Urinary bladder (tissue), 4 donors: ENCODE results near the gene KCTD4. TPM values are rescaled to one million over a fixed set of nuclear protein-coding genes. Genes with fewer than 3 reads are reported as not detected.
"Not testable (repeated sequence)": the region's sequence is repeated elsewhere in the genome, so short reads cannot be mapped to it uniquely, and the experiment has no call there.

ENCODE experiments used
- DNase-seq: peaks from one replicate; pipeline ENCODE4 v3.0.0-alpha.2; 2015; ENCODE audit errors: extremely low spot score
- H3K27ac ChIP-seq: one replicate; pipeline ENCODE4 v1.5.1; 2013; ENCODE audit warnings: low read depth, mild to moderate bottlenecking, moderate library complexity
- H3K36me3 ChIP-seq: one replicate; pipeline ENCODE4 v1.6.1; 2013; ENCODE audit warnings: mild to moderate bottlenecking, moderate library complexity; ENCODE audit not compliant: insufficient read depth
- H3K4me1 ChIP-seq: one replicate; pipeline ENCODE4 v1.6.1; 2013; ENCODE audit warnings: mild to moderate bottlenecking, moderate library complexity; ENCODE audit not compliant: insufficient read depth
- H3K4me3 ChIP-seq: one replicate; pipeline ENCODE4 v1.5.1; 2013; ENCODE audit warnings: low read depth, low read length
- WGBS: extraction: QIAGEN DNeasy Blood & Tissue Kit; methylation state at CpG from one replicate; pipeline ENCODE4 v1.1.7; 2013; 5-methylcytosine and 5-hydroxymethylcytosine counted together
- polyA plus RNA-seq: library from polyadenylated mRNA; stranded (reverse); fragments of 200-250 nt; gene quantifications from one replicate; pipeline ENCODE4 v1.2.3, GENCODE V29; 2013
- total RNA-seq: library from RNA; depleted of rRNA; stranded (reverse); fragments of >200 nt; gene quantifications from one replicate; pipeline ENCODE4 v1.2.3, GENCODE V29; 2014
- donor health status: healthy with polysubstance abuse.
- donor health status: healthy.

KCTD4 gene
- total RNA-seq (0.26 TPM), polyA plus RNA-seq (0.04 TPM)

GRCh38 chr13:45200701-45201232 is at the start of gene KCTD4:
KCTD4 (minus strand) TSS chr13:45201045; CDS start chr13:45194567, 6,478 bp downstream.
- H3K4me3 ChIP-seq, result no peak within 1 kb of the TSS
- H3K4me1 ChIP-seq, result no peaks in the 10 kb centered on the region
- WGBS, result 87% methylated on average over 2 of the region's 2 CpGs

DNA sequence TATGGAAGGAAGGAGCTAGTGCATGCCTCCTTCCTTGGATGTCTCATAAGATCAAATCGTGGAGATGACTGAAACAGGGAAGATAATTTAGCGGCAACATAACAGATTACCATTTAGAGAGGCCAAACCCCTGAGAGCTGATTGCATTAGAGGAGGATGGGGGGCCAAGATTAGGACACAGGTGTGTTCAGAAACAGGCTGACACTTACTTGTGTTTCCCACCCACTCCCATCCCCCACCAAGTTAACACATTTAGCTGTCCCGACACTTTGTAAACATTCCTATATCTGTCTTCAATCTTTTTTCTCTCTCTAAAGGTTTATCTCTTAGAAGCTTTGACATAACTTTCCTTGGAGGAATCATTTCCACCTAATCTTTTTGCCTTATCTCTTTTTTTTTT is 48.8 kb upstream of the KCTD4 start:
- no peak overlapping the region for H3K4me3 ChIP-seq
- H3K36me3 ChIP-seq, result no peaks in the 10 kb centered on the region
- 60% methylated on average over 3 of the region's 3 CpGs for WGBS
- no peak overlapping the region for H3K27ac ChIP-seq
- no peaks in the 10 kb centered on the region for H3K4me1 ChIP-seq
- DNase-seq, result no peak

More at GRCh38 chr13:45200701-45201232, at the start of gene KCTD4:
- no peak for DNase-seq
- Histone ChIP-seq H3K27ac (no peak within 1 kb of the TSS), H3K36me3 (no peaks in the 10 kb centered on the region)

DNA sequence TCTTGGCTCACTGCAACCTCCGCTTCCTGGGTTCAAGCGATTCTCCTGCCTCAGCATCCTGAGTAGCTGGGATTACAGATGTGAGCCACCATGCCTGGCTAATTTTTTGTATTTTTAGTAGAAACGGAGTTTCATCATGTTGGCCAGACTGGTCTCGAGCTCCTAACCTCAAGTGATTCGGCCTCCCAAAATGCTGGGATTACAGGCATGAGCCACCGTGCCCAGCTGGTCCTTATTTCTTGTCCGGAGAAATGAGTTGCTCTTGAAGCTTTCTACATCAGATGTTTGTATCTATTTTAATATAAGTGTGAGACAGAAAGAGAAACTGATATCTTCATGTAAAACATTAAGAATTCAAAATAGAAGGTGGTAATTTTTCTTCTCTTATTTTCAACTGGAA is 43.9 kb upstream of the KCTD4 start:
- H3K4me3 ChIP-seq, H3K36me3 ChIP-seq, DNase-seq, H3K27ac ChIP-seq, H3K4me1 ChIP-seq: not testable (repeated sequence)
- WGBS, result 98% methylated on average over 7 of the region's 7 CpGs

DNA sequence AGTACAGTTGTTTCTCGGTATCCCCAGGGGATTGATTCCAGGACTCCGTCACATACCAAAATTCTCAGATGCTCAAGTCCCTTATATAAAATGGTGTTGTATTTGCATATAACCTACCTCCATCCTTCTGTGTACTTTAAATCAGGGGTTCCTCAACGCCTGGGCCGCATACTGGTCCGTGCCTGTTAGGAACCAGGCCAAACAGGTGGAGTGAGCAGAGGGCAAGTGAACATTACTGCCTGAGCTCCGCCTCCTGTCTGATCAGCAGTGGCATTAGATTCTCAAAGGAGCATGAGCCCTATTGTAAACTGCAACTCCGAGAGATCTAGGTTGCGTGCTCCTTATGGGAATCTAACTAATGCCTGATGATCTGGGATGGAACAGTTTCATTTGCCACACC is 42.2 kb upstream of the KCTD4 start:
- Histone ChIP-seq H3K4me1 (no peaks in the 10 kb centered on the region), H3K4me3 (no peak overlapping the region), H3K27ac (no peak overlapping the region), H3K36me3 (no peaks in the 10 kb centered on the region)
- no peak for DNase-seq
- WGBS, result 78% methylated on average over 8 of the region's 8 CpGs

DNA sequence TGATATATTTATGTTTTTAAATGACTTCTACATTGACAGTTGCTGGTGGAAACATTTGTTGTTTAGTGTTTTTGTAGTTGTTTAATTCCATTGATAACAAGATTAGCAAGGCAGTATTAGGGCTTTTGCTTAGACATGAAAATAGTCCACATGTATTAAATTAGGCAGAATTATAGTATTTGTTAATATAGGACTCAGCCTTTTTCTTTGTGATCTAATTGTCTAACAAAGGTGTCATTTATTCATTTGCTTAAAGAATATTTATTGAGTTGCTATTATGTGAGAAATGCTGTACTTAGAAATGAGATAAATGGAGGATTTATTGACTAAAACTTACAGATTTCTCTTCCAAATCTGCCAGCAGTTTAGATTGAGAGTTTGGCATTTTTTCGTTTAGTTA is 41.7 kb upstream of the KCTD4 start:
- 78% methylated on average over 1 of the region's 1 CpG for WGBS
- no peaks in the 10 kb centered on the region for H3K36me3 ChIP-seq
- H3K4me1 ChIP-seq, result no peaks in the 10 kb centered on the region
- no peak overlapping the region for H3K27ac ChIP-seq
- H3K4me3 ChIP-seq, result no peak overlapping the region
- no peak for DNase-seq

- no peaks in the 10 kb centered on the region for H3K36me3 ChIP-seq
- 8% methylated on average over 3 of the region's 3 CpGs for WGBS
- no peak for DNase-seq
- H3K4me3 ChIP-seq, result no peak overlapping the region
- no peaks in the 10 kb centered on the region for H3K4me1 ChIP-seq
- no peak overlapping the region for H3K27ac ChIP-seq
Observed at GRCh38 chr13:45242070-45242469, 41.2 kb upstream of the KCTD4 start.

DNA sequence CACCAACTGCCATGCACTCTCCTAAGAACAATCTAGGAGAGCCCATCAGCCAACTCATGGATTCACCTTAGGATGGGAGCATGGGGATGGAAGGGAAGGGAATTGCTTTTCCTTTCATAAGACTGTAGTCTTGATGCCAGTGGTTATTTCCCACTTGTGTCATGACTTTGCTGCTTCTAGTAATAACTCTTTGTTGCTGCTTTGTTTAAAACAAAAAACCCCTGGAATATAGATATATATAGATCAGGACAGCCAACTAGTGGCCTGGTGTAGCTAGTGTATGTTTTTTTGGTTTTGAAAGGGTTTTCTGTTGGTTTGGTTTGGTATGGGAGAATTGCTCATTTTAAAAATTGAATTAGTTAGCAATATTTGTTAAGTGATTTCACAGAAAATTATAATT is 39.3 kb upstream of the KCTD4 start:
- H3K27ac ChIP-seq, result no peak overlapping the region
- no peaks in the 10 kb centered on the region for H3K4me1 ChIP-seq
- DNase-seq, result no peak
- no peak overlapping the region for H3K4me3 ChIP-seq
- no peaks in the 10 kb centered on the region for H3K36me3 ChIP-seq

DNA sequence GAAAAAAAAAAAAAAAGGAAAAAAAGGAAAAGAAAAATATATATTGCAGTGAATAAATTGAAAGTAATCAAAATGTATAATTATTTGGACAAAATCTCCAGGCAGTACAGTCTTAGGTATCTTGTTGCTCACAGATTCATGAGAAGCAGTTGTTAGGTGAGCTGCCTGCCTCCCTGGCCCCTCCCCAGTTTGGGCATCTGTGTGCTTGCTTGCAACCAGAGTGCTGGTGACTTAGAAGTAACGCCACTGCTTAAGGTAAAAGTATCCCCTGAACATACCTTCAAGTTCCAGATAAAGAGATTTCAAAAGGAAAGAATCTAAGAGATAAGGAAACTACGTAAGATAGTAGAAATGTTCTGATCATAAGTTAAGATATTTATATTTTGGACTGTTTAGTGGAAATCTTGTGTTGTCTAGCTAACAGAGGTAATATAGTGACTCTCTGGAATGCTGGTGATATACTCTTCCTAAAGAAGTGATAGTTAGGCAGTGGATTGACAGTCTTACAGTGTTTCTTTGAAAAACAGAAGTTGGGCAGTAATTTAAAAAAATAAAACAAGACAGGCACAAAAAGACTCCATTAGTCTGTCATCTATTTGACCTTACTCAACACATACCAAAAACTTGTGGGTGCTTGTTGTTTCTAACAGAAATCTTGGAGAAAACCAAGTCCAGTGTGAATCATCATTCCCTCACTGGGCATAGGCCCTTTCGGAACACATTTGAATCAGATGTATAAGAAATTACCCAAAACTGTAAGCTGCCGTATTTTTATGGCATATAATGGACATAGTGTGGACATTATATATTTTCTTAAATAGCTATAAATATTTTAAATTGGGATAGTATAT is 38.3 kb upstream of the KCTD4 start:
- DNase-seq, result no peak
- no peaks in the 10 kb centered on the region for H3K36me3 ChIP-seq
- no peak overlapping the region for H3K4me3 ChIP-seq
- H3K4me1 ChIP-seq, result no peaks in the 10 kb centered on the region
- H3K27ac ChIP-seq, result no peak overlapping the region
- WGBS, result 91% methylated on average over 4 of the region's 4 CpGs

- Histone ChIP-seq H3K27ac (no peak overlapping the region), H3K4me1 (no peaks in the 10 kb centered on the region), H3K4me3 (no peak overlapping the region), H3K36me3 (no peaks in the 10 kb centered on the region)
- WGBS, result 94% methylated on average over 2 of the region's 2 CpGs
- DNase-seq, result no peak
Observed at GRCh38 chr13:45232591-45232990, 31.7 kb upstream of the KCTD4 start.

GRCh38 chr13:45231722-45232121 is 30.9 kb upstream of the KCTD4 start:
- DNase-seq, result no peak
- Histone ChIP-seq H3K4me3 (no peak overlapping the region), H3K4me1 (no peaks in the 10 kb centered on the region), H3K36me3 (no peaks in the 10 kb centered on the region), H3K27ac (no peak overlapping the region)
- WGBS, result 21% methylated on average over 1 of the region's 1 CpG

DNA sequence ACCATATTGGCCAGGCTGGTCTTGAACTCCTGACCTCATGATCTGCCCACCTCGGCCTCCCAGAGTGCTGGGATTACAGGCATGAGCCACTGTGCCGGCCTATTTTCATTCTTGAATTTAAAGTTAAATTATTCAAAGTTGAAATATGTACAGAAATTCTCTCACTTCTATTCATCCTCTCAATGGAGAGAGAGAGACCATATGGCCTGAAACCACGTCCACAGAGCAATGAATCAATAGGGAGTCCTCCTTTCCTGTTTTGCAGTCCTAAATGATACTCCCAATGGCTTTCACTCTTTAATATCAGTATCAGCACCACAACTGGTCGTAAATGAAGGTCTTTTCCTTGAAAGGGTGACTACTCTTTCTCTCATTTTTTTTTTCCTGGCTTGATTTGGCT is 30.5 kb upstream of the KCTD4 start:
- Histone ChIP-seq H3K4me1 (no peaks in the 10 kb centered on the region), H3K4me3 (no peak overlapping the region), H3K27ac (no peak overlapping the region), H3K36me3 (no peaks in the 10 kb centered on the region)
- WGBS, result 81% methylated on average over 4 of the region's 4 CpGs
- no peak for DNase-seq

GRCh38 chr13:45229172-45229571 is 28.3 kb upstream of the KCTD4 start:
- Histone ChIP-seq H3K27ac (no peak overlapping the region), H3K4me3 (no peak overlapping the region), H3K4me1 (no peaks in the 10 kb centered on the region), H3K36me3 (no peaks in the 10 kb centered on the region)
- no peak for DNase-seq
- WGBS, result 94% methylated on average over 4 of the region's 4 CpGs

- Histone ChIP-seq H3K4me3 (no peak overlapping the region), H3K4me1 (no peaks in the 10 kb centered on the region), H3K36me3 (no peaks in the 10 kb centered on the region), H3K27ac (no peak overlapping the region)
- 93% methylated on average over 5 of the region's 5 CpGs for WGBS
- no peak for DNase-seq
Observed at GRCh38 chr13:45228002-45228401, 27.2 kb upstream of the KCTD4 start.

DNA sequence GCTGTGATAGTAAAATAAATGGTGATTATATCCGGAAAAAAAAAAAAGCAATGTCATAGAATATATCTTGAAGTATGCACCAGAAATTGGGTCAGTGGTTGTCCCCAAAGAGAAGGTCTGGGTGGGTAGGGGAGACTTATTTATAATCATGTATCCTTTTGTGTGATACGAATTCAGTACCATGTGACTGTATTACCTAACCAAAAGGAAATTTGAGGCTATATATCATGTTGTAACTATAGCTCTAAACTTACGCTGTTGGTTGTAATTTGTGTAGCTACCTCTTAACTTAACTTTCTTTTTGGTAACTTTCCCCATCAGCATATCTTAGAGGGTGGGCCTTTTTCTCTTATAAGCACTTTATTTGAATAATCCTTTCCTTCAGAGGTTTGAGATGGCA is 25.2 kb upstream of the KCTD4 start:
- WGBS, result 92% methylated on average over 3 of the region's 3 CpGs
- H3K27ac ChIP-seq, result no peak overlapping the region

More for the DNA sequence above, 25.2 kb upstream of the KCTD4 start:
- H3K4me3 ChIP-seq, result no peak overlapping the region
- no peak for DNase-seq
- no peaks in the 10 kb centered on the region for H3K4me1 ChIP-seq
- no peaks in the 10 kb centered on the region for H3K36me3 ChIP-seq
